WTC11 (cell line): ENCODE results near the gene GPC6. TPM values are rescaled to one million over a fixed set of nuclear protein-coding genes. Genes with fewer than 3 reads are reported as not detected.

Experiments used
- ATAC-seq: fragments of 200-7000 bp; cut with Tn5 transposase; 2 replicates; pipeline ENCODE4 v1.10.0; 2021; ENCODE audit warnings: mild to moderate bottlenecking, moderate library complexity
- CTCF ChIA-PET: fragments of 300-600 bp; sonication (Branson Sonifier 250); formaldehyde crosslinking; loops from one replicate; lab custom pipeline; 2021; ENCODE audit warnings: antibody characterized with exemption; lab: Charles Lee
- POLR2A ChIA-PET: fragments of 350-600 bp; sonication (Branson Sonifier 250); formaldehyde crosslinking; loops from one replicate; lab custom pipeline; 2021; ENCODE audit warnings: antibody characterized with exemption; lab: Charles Lee
- DNase-seq: peaks from one replicate; pipeline ENCODE4 v3.0.0; 2021; ENCODE audit warnings: low spot score
- H3K27ac Mint-ChIP-seq: 2 replicates; pipeline ENCODE4 v1.8.0; 2021; ENCODE audit warnings: mixed read lengths
- H3K27me3 Mint-ChIP-seq: 2 replicates; pipeline ENCODE4 v1.8.0; 2021; ENCODE audit warnings: low read depth, mild to moderate bottlenecking, moderate library complexity, mixed read lengths
- H3K36me3 Mint-ChIP-seq: 2 replicates; pipeline ENCODE4 v1.8.0; 2021; ENCODE audit warnings: mixed read lengths
- H3K4me1 Mint-ChIP-seq: 2 replicates; pipeline ENCODE4 v1.8.0; 2022; ENCODE audit warnings: mixed read lengths
- H3K4me3 Mint-ChIP-seq: 2 replicates; pipeline ENCODE4 v1.8.0; 2021; ENCODE audit warnings: mild to moderate bottlenecking, moderate library complexity, mixed read lengths
- H3K9me3 Mint-ChIP-seq: 2 replicates; pipeline ENCODE4 v1.8.0; 2021; ENCODE audit warnings: mixed read lengths
- ARID4B ChIP-seq: sonication (generic); formaldehyde crosslinking; IDR thresholded peaks from 2 replicates; pipeline ENCODE4 v1.8.0; 2023; ENCODE audit warnings: missing genetic modification reagents, mild to moderate bottlenecking, borderline replicate concordance
- ATF1 ChIP-seq: sonication (generic); formaldehyde crosslinking; IDR thresholded peaks from 2 replicates; pipeline ENCODE4 v1.8.1; 2023; ENCODE audit warnings: mild to moderate bottlenecking, moderate library complexity, missing genetic modification reagents
- ATF2 ChIP-seq: sonication (generic); formaldehyde crosslinking; IDR thresholded peaks from 2 replicates; pipeline ENCODE4 v1.8.1; 2022; ENCODE audit warnings: low read depth, missing genetic modification reagents, borderline replicate concordance
- ATF6 ChIP-seq: sonication (generic); formaldehyde crosslinking; IDR thresholded peaks from 2 replicates; pipeline ENCODE4 v1.8.1; 2023; ENCODE audit warnings: mild to moderate bottlenecking, missing genetic modification reagents
- E2F4 ChIP-seq: sonication (generic); formaldehyde crosslinking; IDR thresholded peaks from 2 replicates; pipeline ENCODE4 v1.8.1; 2022; ENCODE audit warnings: low read depth, mild to moderate bottlenecking, moderate library complexity, missing genetic modification reagents, borderline replicate concordance
- ERG ChIP-seq: fragments of 250-450 bp; sonication (Bioruptor Pico); IDR thresholded peaks from 2 replicates; pipeline ENCODE4 v1.8.0; 2021; ENCODE audit warnings: mild to moderate bottlenecking
- FOXP1 ChIP-seq: sonication (generic); formaldehyde crosslinking; IDR thresholded peaks from 2 replicates; pipeline ENCODE4 v1.8.0; 2022; ENCODE audit warnings: missing genetic modification reagents, mild to moderate bottlenecking, moderate library complexity, borderline replicate concordance
- JUN ChIP-seq: sonication (generic); formaldehyde crosslinking; IDR thresholded peaks from 2 replicates; pipeline ENCODE4 v1.8.0; 2023; ENCODE audit warnings: mild to moderate bottlenecking, missing genetic modification reagents
- MYBL2 ChIP-seq: sonication (generic); formaldehyde crosslinking; IDR thresholded peaks from 2 replicates; pipeline ENCODE4 v1.8.1; 2023; ENCODE audit warnings: mild to moderate bottlenecking, moderate library complexity, missing genetic modification reagents
- PRDM15 ChIP-seq: sonication (generic); formaldehyde crosslinking; IDR thresholded peaks from 2 replicates; pipeline ENCODE4 v1.8.0; 2022; ENCODE audit warnings: missing genetic modification reagents
- RORB ChIP-seq: fragments of 250-450 bp; sonication (Bioruptor Pico); IDR thresholded peaks from 2 replicates; pipeline ENCODE4 v1.9.0; 2021; ENCODE audit warnings: mild to moderate bottlenecking
- SMAD4 ChIP-seq: sonication (generic); formaldehyde crosslinking; IDR thresholded peaks from 2 replicates; pipeline ENCODE4 v1.8.0; 2022; ENCODE audit warnings: mild to moderate bottlenecking, missing genetic modification reagents
- TEAD4 ChIP-seq: sonication (generic); formaldehyde crosslinking; IDR thresholded peaks from 2 replicates; pipeline ENCODE4 v1.8.0; 2022; ENCODE audit warnings: mild to moderate bottlenecking, missing genetic modification reagents
- ZNF263 ChIP-seq: sonication (generic); formaldehyde crosslinking; IDR thresholded peaks from 2 replicates; pipeline ENCODE4 v1.8.1; 2022; ENCODE audit warnings: low read depth, mild to moderate bottlenecking, moderate library complexity, missing genetic modification reagents
- ZNF423 ChIP-seq: fragments of 250-450 bp; sonication (Bioruptor Pico); IDR thresholded peaks from 2 replicates; pipeline ENCODE4 v2.1.2; 2022; ENCODE audit warnings: mild to moderate bottlenecking, moderate library complexity
- ZNF532 ChIP-seq: fragments of 250-450 bp; sonication (Bioruptor Pico); IDR thresholded peaks from 2 replicates; pipeline ENCODE4 v1.9.0; 2021; ENCODE audit warnings: mild to moderate bottlenecking, borderline replicate concordance
- ZSCAN18 ChIP-seq: fragments of 250-450 bp; sonication (Bioruptor Pico); IDR thresholded peaks from 2 replicates; pipeline ENCODE4 v2.1.2; 2022; ENCODE audit warnings: mild to moderate bottlenecking, moderate library complexity
- total RNA-seq: library from RNA; stranded (reverse); gene quantifications from 3 replicates; pipeline ENCODE4 v1.2.3, GENCODE V29; 2021

GPC6 gene
- total RNA-seq, 1 experiment from 2014 or later = 19.5 TPM

- ATAC-seq = no peak
Observed at GRCh38 chr13:93535251-93535650, 308.6 kb downstream of the GPC6 start.

More at GRCh38 chr13:93535251-93535650, 308.6 kb downstream of the GPC6 start:
- POLR2A ChIA-PET = interaction anchor here (0.6 kb wide), 1 partner anchor 48 kb away, joined by 3 read pairs; no protein-coding TSS in a partner anchor
- Mint-ChIP-seq H3K36me3 (no peaks in the 10 kb centered on the region), H3K9me3 (0 out of 2 replicates have a peak, but pooled peaks cover 6% of the 10 kb centered on the region), H3K4me1 (peaks cover 32% of the 10 kb centered on the region), H3K27me3 (no peaks in the 10 kb centered on the region), H3K27ac (no peak overlapping the region), H3K4me3 (no peak overlapping the region)
- TF ChIP-seq ATF6 (CRISPR knock-in tag) (no peak), ARID4B (no peak), RORB (no peak), SMAD4 (CRISPR knock-in tag) (no peak), FOXP1 (no peak), ATF1 (no peak), ZNF263 (CRISPR knock-in tag) (no peak), ZSCAN18 (CRISPR knock-in tag) (no peak), MYBL2 (CRISPR knock-in tag) (no peak), TEAD4 (no peak), PRDM15 (CRISPR knock-in tag) (no peak), JUN (CRISPR knock-in tag) (no peak), ATF2 (CRISPR knock-in tag) (no peak), ZNF423 (CRISPR knock-in tag) (no peak), ZNF532 (CRISPR knock-in tag) (no peak), ERG (CRISPR knock-in tag) (no peak), E2F4 (no peak)
- DNase-seq = no peak
- CTCF ChIA-PET = no interaction called here
